Fibroblast of the aortic adventitia (primary cell): ENCODE measurements around the gene CNTRL. TPM values are rescaled to one million over a fixed set of nuclear protein-coding genes. Genes with fewer than 3 reads are reported as not detected.
"Not testable (repeated sequence)": the region's sequence is repeated elsewhere in the genome, so short reads cannot be mapped to it uniquely, and the experiment has no call there.

Experiments used
- DNase-seq: peaks from one replicate; pipeline ENCODE4 v3.0.0-alpha.2; 2010; ENCODE audit warnings: low read depth
- H3K4me3 ChIP-seq: 2 replicates; pipeline ENCODE4 v1.5.1; 2011; ENCODE audit warnings: low read depth, mild to moderate bottlenecking, control low read depth, low read length, moderate library complexity
- total RNA-seq: library from RNA; depleted of rRNA; stranded (reverse); fragments of >200 nt; gene quantifications from 2 replicates; pipeline ENCODE4 v1.2.3, GENCODE V29; 2012; ENCODE audit warnings: low replicate concordance
- TF ChIP-seq, protein P1 (sequence below): IDR thresholded peaks from 2 replicates; pipeline ENCODE4 v1.5.1; 2011; ENCODE audit warnings: mild to moderate bottlenecking, low read length, control low read depth, inconsistent platforms; ENCODE audit not compliant: insufficient read depth

Gene CNTRL
- total RNA-seq, 1 donor, result 15.2 TPM

DNA sequence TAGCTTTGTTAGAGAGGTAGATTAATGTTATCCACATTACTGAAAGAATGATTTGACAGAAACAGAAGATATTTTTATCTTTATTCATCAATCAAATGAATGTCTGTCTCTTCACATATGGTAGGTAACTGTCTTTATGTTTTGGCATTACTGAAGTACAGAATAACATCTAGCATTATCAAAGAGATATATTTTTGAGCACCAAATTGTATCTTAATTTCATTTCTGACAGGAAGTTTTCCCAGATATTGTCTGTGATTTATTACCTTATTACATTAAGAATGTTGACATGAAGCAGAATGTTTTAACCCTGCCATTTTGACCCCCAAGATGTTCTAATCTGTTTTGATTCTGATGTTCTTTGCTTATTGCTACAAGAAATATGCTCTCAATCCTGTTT lies 20.3 kb downstream of the CNTRL start:
- TF ChIP-seq, protein P1, sequence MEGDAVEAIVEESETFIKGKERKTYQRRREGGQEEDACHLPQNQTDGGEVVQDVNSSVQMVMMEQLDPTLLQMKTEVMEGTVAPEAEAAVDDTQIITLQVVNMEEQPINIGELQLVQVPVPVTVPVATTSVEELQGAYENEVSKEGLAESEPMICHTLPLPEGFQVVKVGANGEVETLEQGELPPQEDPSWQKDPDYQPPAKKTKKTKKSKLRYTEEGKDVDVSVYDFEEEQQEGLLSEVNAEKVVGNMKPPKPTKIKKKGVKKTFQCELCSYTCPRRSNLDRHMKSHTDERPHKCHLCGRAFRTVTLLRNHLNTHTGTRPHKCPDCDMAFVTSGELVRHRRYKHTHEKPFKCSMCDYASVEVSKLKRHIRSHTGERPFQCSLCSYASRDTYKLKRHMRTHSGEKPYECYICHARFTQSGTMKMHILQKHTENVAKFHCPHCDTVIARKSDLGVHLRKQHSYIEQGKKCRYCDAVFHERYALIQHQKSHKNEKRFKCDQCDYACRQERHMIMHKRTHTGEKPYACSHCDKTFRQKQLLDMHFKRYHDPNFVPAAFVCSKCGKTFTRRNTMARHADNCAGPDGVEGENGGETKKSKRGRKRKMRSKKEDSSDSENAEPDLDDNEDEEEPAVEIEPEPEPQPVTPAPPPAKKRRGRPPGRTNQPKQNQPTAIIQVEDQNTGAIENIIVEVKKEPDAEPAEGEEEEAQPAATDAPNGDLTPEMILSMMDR, result no peak
- H3K4me3 ChIP-seq, result no peak overlapping the region
- DNase-seq, result no peak

DNA sequence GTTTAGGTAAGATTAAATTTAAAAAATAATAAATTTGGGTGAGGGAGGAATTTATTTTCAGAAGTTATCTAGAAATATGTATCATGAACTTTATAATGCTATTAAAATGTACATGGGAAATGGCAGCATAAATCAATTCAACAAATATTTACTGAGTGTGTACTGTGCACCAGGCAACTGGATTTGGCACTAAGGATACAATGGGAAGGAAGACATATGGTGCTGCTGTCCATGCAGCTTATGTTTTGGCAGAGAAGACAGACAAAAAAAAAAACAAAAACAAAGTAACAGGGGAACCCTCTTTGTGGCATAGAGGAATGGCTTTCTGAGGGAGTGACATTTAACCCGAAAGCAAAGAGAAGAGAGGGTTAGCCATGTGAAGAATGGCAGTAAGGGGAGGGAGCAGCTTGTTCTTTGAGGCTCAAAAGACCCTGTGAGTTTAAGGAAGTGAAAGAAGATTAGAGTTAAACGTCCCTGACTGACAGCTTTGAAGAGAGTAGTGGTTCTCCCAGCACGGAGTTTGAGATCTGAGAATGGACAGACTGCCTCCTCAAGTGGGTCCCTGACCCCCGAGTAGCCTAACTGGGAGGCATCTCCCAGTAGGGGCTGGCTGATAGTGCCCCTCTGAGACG lies 23.9 kb downstream of the CNTRL start:
- H3K4me3 ChIP-seq, result no peak overlapping the region
- DNase-seq, result no peak
- TF ChIP-seq, protein P1, result no peak

DNA sequence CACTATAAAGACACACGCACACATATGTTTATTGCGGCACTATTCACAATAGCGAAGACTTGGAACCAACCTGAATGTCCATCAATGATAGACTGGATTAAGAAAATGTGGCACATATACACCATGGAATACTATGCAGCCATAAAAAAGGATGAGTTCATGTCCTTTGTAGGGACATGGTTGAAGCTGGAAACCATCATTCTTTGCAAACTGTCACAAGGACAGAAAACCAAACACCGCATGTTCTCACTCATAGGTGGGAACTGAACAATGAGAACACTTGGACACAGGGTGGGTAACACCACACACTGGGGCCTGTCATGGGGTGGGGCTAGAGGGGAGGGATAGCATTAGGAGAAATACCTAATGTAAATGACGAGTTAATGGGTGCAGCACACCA lies 29.3 kb downstream of the CNTRL start:
- not testable (repeated sequence) for DNase-seq, H3K4me3 ChIP-seq

DNA sequence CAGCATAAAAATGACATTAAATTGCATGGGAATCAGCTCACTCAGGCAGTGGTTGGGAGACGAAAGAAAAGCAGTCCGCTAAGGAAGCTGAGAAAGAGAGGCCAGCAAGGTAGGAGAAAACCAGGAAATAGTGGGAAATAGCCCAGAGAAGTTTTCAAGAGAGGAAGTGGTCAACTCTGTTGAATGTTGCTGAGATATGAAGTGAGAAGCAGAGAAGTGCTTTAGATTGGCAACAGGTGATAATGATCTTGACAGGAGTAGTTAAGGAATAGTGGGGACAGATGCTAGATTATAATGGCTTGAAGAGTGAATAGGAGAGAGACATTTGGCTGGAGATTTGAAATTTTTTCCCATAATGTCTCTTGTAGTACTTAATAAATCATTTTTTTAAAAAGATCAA lies 30.8 kb downstream of the CNTRL start:
- H3K4me3 ChIP-seq, result no peak overlapping the region
- TF ChIP-seq, protein P1, result no peak
- no peak for DNase-seq

DNA sequence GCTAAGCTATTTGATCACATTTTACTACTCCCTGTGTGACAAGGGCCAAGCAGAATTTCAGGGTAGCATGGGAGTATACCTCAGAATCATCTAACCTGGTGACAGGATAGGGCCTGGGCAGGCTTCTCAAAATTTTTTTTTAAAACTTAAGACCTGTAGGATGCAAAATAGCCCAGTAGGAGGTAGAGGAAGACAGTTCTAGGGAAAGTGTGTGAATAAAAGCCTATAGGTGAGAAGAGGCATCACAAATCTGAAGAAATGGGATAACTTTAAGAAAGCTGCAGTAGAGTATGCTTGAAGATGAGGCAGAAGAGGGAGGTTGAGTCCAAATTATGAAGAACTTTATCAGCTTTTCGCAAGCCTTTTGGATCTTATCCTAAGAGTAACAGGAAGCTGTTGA lies 32.3 kb downstream of the CNTRL start:
- TF ChIP-seq, protein P1, result no peak
- peak; percentile 17 for DNase-seq

DNA sequence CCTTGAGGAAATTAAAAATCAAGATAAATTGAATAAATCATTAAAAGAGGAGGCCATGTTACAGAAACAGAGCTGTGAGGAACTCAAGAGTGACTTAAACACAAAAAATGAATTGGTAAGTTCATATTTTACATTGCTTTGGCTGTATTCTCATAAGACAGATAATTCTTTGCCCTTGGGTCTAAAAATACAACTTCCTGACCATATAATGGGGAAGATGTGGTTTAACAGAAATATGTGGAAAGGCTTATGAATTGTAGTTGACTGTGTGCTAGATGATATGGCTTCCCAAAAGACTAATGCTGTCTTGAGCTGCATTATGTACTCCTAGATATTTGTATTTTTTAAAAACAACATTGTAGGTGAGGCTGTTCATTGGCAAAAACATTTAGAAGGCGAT lies 33.1 kb downstream of the CNTRL start:
- TF ChIP-seq, protein P1, result no peak
- no peak for DNase-seq
- H3K4me3 ChIP-seq, result no peak overlapping the region

More for the DNA sequence above, 32.3 kb downstream of the CNTRL start:
- H3K4me3 ChIP-seq, result no peak overlapping the region

DNA sequence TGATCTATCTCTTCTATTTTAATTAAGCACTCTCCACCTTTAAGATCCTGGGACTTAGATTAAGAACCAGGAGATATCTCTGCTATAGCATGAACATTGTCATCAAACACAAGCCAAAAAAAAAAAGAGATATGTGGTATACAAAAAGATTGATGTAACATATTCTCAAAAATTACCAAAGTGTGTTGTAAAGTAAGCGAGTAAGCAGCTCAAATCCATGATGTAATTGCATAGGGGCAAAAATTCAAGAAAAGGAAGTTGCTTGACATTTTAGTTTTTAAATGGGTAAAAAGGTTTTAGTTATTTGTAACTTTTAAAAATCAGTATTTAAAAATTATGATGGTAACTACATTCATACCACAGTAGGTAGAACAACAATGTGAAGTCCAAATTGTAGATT lies 40.7 kb downstream of the CNTRL start:
- DNase-seq, result no peak
- H3K4me3 ChIP-seq, result no peak overlapping the region
- TF ChIP-seq, protein P1, result no peak
